ENCODE measurements around the gene RPL38. TPM values are rescaled to one million over a fixed set of nuclear protein-coding genes. Genes with fewer than 3 reads are reported as not detected.

Gene RPL38
- polyA plus RNA-seq, 1 of the 3 experiments (the other 2 are of a cell fraction): 4,154 TPM

DNA sequence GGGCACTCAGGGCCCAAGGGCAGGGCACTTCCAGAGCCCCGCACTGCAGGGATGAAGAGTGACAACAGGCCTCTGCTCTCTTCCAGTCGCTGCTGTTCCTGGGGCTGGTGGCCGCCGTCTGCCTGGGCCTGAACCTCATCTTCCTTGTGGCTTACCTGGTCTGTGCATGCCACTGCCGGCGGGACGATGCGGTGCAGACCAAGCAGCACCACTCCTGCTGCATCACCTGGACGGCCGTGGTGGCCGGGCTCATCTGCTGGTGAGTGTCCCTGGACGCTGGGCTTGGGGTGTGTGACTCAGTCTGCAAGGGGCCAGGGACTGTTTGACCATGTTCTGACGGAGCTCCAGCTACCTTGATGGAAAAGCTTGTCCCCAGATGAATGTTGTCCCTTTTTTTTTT, 18.9 kb downstream of the RPL38 start:
- H4K20me1 ChIP-seq (ENCODE audit: insufficient read depth): no peaks in the 10 kb centered on the region
- peaks cover 0 to 13% of the 10 kb centered on the region in 2 experiments; a peak in 1 of 4 replicates for H3K4me1 ChIP-seq (ENCODE audit: control insufficient read depth in 1 of 2, insufficient read depth in 2 of 2, low read depth in 1 of 2, low read length in 1 of 2)
- no peaks in the 10 kb centered on the region for H3K9me3 ChIP-seq
- 86% methylated on average over 12 of the region's 13 CpGs for WGBS (ENCODE audit: low lambda C conversion rate)
- H3K9me2 ChIP-seq: no peaks in the 10 kb centered on the region
- H2AFZ ChIP-seq (ENCODE audit: low read depth): no peak overlapping the region
- CTCF ChIA-PET: interaction anchor here (0.8 to 1.8 kb wide), 6 partner anchors 8 to 236 kb away, joined by 3 to 9 read pairs (median 5); partner anchors contain the start of genes BTBD17 and TTYH2
- no peak overlapping the region for H3K9ac ChIP-seq
- H3K4me3 ChIP-seq (ENCODE audit: low read depth in 2 of 2, low read length in 1 of 2): no peak overlapping the region
- H3K79me2 ChIP-seq (ENCODE audit: insufficient read depth): no peaks in the 10 kb centered on the region
- no peaks in the 10 kb centered on the region for H3K36me3 ChIP-seq (replicated peaks in 1 of 2; ENCODE audit: control insufficient read depth in 1 of 2, insufficient read depth in 2 of 2, low read length in 1 of 2)
- no peak for TF ChIP-seq IRF3 (IDR thresholded peaks at IDR 0.05; ENCODE audit: low read depth, low read length)
- POLR2A ChIA-PET: no interaction called here
- H3K27ac ChIP-seq (ENCODE audit: low read depth in 2 of 2, low read length in 1 of 2): no peak overlapping the region
- no peak for DNase-seq
- H3K27me3 ChIP-seq (ENCODE audit: insufficient read depth): no peaks in the 10 kb centered on the region
- H3K4me2 ChIP-seq: no peak overlapping the region
- H3F3A ChIP-seq (replicated peaks; ENCODE audit: insufficient read depth): no peaks in the 10 kb centered on the region

GRCh38 chr17:74223901-74224300, 20.4 kb downstream of the RPL38 start:
- ChIA-PET CTCF (interaction anchor here (1.1 to 1.7 kb wide), 3 partner anchors 13 to 24 kb away, joined by 3 to 7 read pairs (median 3); no protein-coding TSS in a partner anchor), POLR2A (interaction anchor here (1.1 kb wide), 1 partner anchor 11 kb away, joined by 4 read pairs; the partner anchor contains the start of gene TTYH2)
- DNase-seq: no peak
- H3K27ac ChIP-seq (ENCODE audit: low read depth in 2 of 2, low read length in 1 of 2): no peak overlapping the region
- H4K20me1 ChIP-seq (ENCODE audit: insufficient read depth): no peaks in the 10 kb centered on the region
- H3K79me2 ChIP-seq (ENCODE audit: insufficient read depth): no peaks in the 10 kb centered on the region
- TF ChIP-seq MXI1 (IDR thresholded peaks at IDR 0.05; ENCODE audit: low read depth, low read length): no peak
- TF ChIP-seq JUND (IDR thresholded peaks at IDR 0.05): no peak
- TF ChIP-seq USF1 (IDR thresholded peaks at IDR 0.05; ENCODE audit: borderline replicate concordance, low read depth): no peak
- TF ChIP-seq RCOR1 (IDR thresholded peaks at IDR 0.05; ENCODE audit: low read length): no peak
- TF ChIP-seq EZH2phosphoT487 (IDR thresholded peaks at IDR 0.05; ENCODE audit: borderline replicate concordance, low read depth): no peak
- no peak for TF ChIP-seq YY1 (IDR thresholded peaks at IDR 0.05; ENCODE audit: low read depth)
- no peak for TF ChIP-seq NFIC (IDR thresholded peaks at IDR 0.05; ENCODE audit: borderline replicate concordance)
- TF ChIP-seq, protein P1, sequence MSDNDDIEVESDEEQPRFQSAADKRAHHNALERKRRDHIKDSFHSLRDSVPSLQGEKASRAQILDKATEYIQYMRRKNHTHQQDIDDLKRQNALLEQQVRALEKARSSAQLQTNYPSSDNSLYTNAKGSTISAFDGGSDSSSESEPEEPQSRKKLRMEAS (IDR thresholded peaks at IDR 0.05; ENCODE audit: low read depth): no peak
- TF ChIP-seq TEAD4 (IDR thresholded peaks at IDR 0.05; ENCODE audit: borderline replicate concordance, insufficient read depth): no peak
- TF ChIP-seq IRF3 (IDR thresholded peaks at IDR 0.05; ENCODE audit: low read depth, low read length): no peak
- TF ChIP-seq, protein P2, sequence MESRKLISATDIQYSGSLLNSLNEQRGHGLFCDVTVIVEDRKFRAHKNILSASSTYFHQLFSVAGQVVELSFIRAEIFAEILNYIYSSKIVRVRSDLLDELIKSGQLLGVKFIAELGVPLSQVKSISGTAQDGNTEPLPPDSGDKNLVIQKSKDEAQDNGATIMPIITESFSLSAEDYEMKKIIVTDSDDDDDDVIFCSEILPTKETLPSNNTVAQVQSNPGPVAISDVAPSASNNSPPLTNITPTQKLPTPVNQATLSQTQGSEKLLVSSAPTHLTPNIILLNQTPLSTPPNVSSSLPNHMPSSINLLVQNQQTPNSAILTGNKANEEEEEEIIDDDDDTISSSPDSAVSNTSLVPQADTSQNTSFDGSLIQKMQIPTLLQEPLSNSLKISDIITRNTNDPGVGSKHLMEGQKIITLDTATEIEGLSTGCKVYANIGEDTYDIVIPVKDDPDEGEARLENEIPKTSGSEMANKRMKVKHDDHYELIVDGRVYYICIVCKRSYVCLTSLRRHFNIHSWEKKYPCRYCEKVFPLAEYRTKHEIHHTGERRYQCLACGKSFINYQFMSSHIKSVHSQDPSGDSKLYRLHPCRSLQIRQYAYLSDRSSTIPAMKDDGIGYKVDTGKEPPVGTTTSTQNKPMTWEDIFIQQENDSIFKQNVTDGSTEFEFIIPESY (IDR thresholded peaks at IDR 0.05; ENCODE audit: borderline replicate concordance, low read depth): no peak
- TF ChIP-seq GATA2 (CRISPR knock-in tag; IDR thresholded peaks at IDR 0.05): no peak
- no peak for TF ChIP-seq NRF1 (IDR thresholded peaks at IDR 0.05; ENCODE audit: low read depth, low read length)
- TF ChIP-seq SIN3A (IDR thresholded peaks at IDR 0.05; ENCODE audit: borderline replicate concordance, low read depth, low read length): no peak
- no peak for TF ChIP-seq USF2 (IDR thresholded peaks at IDR 0.05; ENCODE audit: borderline replicate concordance, low read depth, low read length)
- no peak for TF ChIP-seq CHD2 (IDR thresholded peaks at IDR 0.05; ENCODE audit: low read length, partially characterized antibody)
- no peak for TF ChIP-seq MEF2A (IDR thresholded peaks at IDR 0.05; ENCODE audit: borderline replicate concordance, low read depth)
- TF ChIP-seq FOXJ3 (CRISPR knock-in tag; IDR thresholded peaks at IDR 0.05): no peak
- no peaks in the 10 kb centered on the region for H3K9me2 ChIP-seq
- H3K9ac ChIP-seq: no peak overlapping the region
- H3K36me3 ChIP-seq (replicated peaks in 1 of 2; ENCODE audit: control insufficient read depth in 1 of 2, insufficient read depth in 2 of 2, low read length in 1 of 2): no peaks in the 10 kb centered on the region
- 94% methylated on average over 14 of the region's 14 CpGs for WGBS (ENCODE audit: low lambda C conversion rate)
- H3K4me1 ChIP-seq (ENCODE audit: control insufficient read depth in 1 of 2, insufficient read depth in 2 of 2, low read depth in 1 of 2, low read length in 1 of 2): no peaks in the 10 kb centered on the region
- H3K4me3 ChIP-seq (ENCODE audit: low read depth in 2 of 2, low read length in 1 of 2): no peak overlapping the region
- no peak overlapping the region for H2AFZ ChIP-seq (ENCODE audit: low read depth)
- H3F3A ChIP-seq (replicated peaks; ENCODE audit: insufficient read depth): no peaks in the 10 kb centered on the region
- no peaks in the 10 kb centered on the region for H3K9me3 ChIP-seq
- no peaks in the 10 kb centered on the region for H3K27me3 ChIP-seq (ENCODE audit: insufficient read depth)
- H3K4me2 ChIP-seq: no peak overlapping the region

All from SK-N-SH (cell line).